ENCODE data around the gene LY6G5C.

DNA sequence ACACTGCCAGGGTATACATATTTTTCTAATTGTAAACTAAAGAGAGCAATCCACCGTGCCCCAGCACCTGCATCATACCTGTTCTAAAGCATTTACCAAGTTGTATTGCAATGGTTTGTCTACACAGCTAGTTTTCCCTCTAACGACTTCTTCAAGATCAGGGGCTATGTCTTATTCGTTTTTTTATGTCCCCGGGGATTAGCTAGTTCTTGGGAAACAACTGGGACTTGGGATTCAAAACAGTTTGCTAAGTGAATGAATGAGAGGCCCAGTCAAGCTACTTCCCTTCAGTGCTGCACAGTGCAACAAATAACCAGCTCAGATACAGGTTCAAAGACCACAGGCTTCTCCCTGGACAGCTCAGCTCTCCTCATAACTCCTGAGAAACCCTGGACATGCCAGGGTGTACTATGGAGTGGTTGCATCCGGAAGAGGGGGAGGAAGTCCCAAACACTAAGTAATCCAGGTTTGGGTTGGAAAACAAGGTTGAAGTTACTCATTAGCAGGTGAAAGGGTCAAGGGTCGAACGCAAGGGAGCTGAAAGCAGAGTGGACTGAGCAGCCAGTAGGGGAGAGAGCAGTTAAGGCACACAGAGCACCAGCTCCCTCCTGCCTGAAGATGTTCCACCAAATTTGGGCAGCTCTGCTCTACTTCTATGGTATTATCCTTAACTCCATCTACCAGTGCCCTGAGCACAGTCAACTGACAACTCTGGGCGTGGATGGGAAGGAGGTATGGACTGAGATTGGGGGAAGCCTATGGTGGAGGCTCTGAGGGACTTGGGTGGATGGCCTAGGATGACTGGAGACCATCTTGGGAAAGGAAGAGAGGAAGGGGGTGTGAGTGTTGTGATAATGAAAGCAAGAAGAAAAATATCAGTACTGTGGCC lies 25.3 kb downstream of the LY6G5C start, which contains the start of gene APOM:
- TF ChIP-seq, protein P1, sequence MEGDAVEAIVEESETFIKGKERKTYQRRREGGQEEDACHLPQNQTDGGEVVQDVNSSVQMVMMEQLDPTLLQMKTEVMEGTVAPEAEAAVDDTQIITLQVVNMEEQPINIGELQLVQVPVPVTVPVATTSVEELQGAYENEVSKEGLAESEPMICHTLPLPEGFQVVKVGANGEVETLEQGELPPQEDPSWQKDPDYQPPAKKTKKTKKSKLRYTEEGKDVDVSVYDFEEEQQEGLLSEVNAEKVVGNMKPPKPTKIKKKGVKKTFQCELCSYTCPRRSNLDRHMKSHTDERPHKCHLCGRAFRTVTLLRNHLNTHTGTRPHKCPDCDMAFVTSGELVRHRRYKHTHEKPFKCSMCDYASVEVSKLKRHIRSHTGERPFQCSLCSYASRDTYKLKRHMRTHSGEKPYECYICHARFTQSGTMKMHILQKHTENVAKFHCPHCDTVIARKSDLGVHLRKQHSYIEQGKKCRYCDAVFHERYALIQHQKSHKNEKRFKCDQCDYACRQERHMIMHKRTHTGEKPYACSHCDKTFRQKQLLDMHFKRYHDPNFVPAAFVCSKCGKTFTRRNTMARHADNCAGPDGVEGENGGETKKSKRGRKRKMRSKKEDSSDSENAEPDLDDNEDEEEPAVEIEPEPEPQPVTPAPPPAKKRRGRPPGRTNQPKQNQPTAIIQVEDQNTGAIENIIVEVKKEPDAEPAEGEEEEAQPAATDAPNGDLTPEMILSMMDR (IDR thresholded peaks at IDR 0.05; ENCODE audit: low read length), result no peak
- TF ChIP-seq EZH2 (optimal IDR thresholded peaks at IDR 0.05; ENCODE audit: low read depth, low read length), result no peak
